ENCODE measurements around the gene UBE3A. TPM values are rescaled to one million over a fixed set of nuclear protein-coding genes. Genes with fewer than 3 reads are reported as not detected.

The UBE3A gene
- total and polyA plus RNA-seq, 9 of the 15 experiments (the other 6 are each of a cell fraction or from before 2014, with no cell fraction given): 29.3 to 103 (median 60.2) TPM

- Histone ChIP-seq H2AFZ (ENCODE audit: low read depth, low read length) (no peak overlapping the region), H3K4me2 (ENCODE audit: insufficient read depth, low read length) (no peak overlapping the region)
- WGBS (ENCODE audit: insufficient coverage, low coverage, missing lambda C conversion rate): 92% methylated on average over 2 of the region's 2 CpGs
Measured at GRCh38 chr15:25417604-25418003, 21.2 kb downstream of the UBE3A start.

More at GRCh38 chr15:25417604-25418003, 21.2 kb downstream of the UBE3A start:
- H3K4me1 ChIP-seq (replicated peaks in 1 of 2; ENCODE audit: control insufficient read depth in 2 of 2, insufficient read depth in 2 of 2, low read length in 2 of 2): peaks cover 0 to 13% of the 10 kb centered on the region in 2 experiments; a peak in 2 of 5 replicates
- peak; percentile 88 to 89 for TF ChIP-seq TRIM24 (IDR thresholded peaks at IDR 0.05)
- no peak for TF ChIP-seq PYGO2 (tag; IDR thresholded peaks at IDR 0.05)
- no peak for TF ChIP-seq SRSF9 (IDR thresholded peaks at IDR 0.05; ENCODE audit: borderline replicate concordance, low read depth, low read length)
- 0 out of 2 replicates have a peak, but pooled peaks have one; percentile 49 for TF ChIP-seq ZNF512 (tag; IDR thresholded peaks at IDR 0.05)
- no peak for TF ChIP-seq BRD9 (IDR thresholded peaks at IDR 0.05; ENCODE audit: low read depth, partially characterized antibody)
- TF ChIP-seq ZNF551 (CRISPR knock-in tag; IDR thresholded peaks at IDR 0.05): no peak
- peak; percentile 58 for TF ChIP-seq PRDM10 (IDR thresholded peaks at IDR 0.05; ENCODE audit: partially characterized antibody)
- H3K9ac ChIP-seq (ENCODE audit: insufficient read depth in 1 of 2, low read depth in 2 of 2, low read length in 2 of 2): no peak overlapping the region
- intact Hi-C loops (cut with micrococcal nuclease) (no loop called here), in situ Hi-C loops (cut with MboI) (no loop called here)
- POLR2A ChIA-PET: interaction anchor here (0.6 to 1.8 kb wide), 3 partner anchors 11 to 1809 kb away, joined by 3 to 5 read pairs (median 4); no protein-coding TSS in a partner anchor
- no peaks in the 10 kb centered on the region for H3K9me1 ChIP-seq (ENCODE audit: control insufficient read depth, insufficient read depth, low read length)
- no peaks in the 10 kb centered on the region for H3K9me3 ChIP-seq (replicated peaks; ENCODE audit: control insufficient read depth, insufficient read depth, low read depth, low read length)
- BruUV-seq (replicated peaks): no TSS peak
- H3K36me3 ChIP-seq (ENCODE audit: control insufficient read depth, insufficient read depth, low read length): peaks cover 24% of the 10 kb centered on the region
- no peaks in the 10 kb centered on the region for H3K27me3 ChIP-seq (ENCODE audit: control insufficient read depth in 2 of 2, insufficient read depth in 2 of 2, low read length in 2 of 2)
- no peak for ATAC-seq
- peaks cover 4% of the 10 kb centered on the region; the same call in 1 of the 2 replicates for H4K20me1 ChIP-seq (replicated peaks; ENCODE audit: control insufficient read depth, insufficient read depth, low read length)
- H3K79me2 ChIP-seq (ENCODE audit: control insufficient read depth, insufficient read depth, low read length): peaks cover 100% of the 10 kb centered on the region
- no peak overlapping the region; the same call in 2 of the 3 replicates for H3K27ac ChIP-seq (ENCODE audit: extremely low read depth, low read depth, low read length)
- H3K4me3 ChIP-seq: no peak overlapping the region
- no peak for DNase-seq (ENCODE audit: extremely low read depth in 1 of 4, low spot score in 3 of 4)
- no peak for FAIRE-seq
- CTCF ChIA-PET (ENCODE audit: low intra/inter-chr PET ratio): no interaction called here
